AG09309 (cell line): ENCODE data around the gene NMT2.

ENCODE experiments used
- DNase-seq: peaks from one replicate; pipeline ENCODE4 v3.0.0-alpha.2; 2010; ENCODE audit warnings: low read depth
- H3K4me3 ChIP-seq: 2 replicates; pipeline ENCODE4 v1.5.1; 2011; ENCODE audit warnings: mild to moderate bottlenecking, low read depth, low read length, moderate library complexity; ENCODE audit not compliant: control insufficient read depth
- TF ChIP-seq, protein P1 (sequence below): IDR thresholded peaks from 2 replicates; pipeline ENCODE4 v1.5.1; 2011; ENCODE audit warnings: mild to moderate bottlenecking, low read depth, low read length, inconsistent platforms; ENCODE audit not compliant: insufficient read depth, control insufficient read depth; ENCODE audit errors: missing control alignments

Gene NMT2

DNA sequence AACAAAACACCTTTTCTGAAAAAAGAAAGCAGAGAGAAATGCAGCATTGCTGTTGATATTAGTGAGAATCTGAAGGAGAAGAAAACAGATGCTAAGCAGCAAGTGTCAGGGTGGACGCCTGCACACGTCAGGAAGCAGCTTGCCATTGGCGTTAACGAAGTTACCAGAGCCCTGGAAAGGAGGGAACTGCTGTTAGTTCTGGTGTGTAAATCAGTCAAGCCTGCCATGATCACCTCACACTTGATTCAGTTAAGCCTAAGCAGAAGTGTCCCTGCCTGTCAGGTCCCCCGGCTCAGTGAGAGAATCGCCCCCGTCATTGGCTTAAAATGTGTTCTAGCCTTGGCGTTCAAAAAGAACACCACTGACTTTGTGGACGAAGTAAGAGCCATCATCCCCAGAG, 65.0 kb downstream of the NMT2 start:
- H3K4me3 ChIP-seq = no peak overlapping the region
- TF ChIP-seq, protein P1, sequence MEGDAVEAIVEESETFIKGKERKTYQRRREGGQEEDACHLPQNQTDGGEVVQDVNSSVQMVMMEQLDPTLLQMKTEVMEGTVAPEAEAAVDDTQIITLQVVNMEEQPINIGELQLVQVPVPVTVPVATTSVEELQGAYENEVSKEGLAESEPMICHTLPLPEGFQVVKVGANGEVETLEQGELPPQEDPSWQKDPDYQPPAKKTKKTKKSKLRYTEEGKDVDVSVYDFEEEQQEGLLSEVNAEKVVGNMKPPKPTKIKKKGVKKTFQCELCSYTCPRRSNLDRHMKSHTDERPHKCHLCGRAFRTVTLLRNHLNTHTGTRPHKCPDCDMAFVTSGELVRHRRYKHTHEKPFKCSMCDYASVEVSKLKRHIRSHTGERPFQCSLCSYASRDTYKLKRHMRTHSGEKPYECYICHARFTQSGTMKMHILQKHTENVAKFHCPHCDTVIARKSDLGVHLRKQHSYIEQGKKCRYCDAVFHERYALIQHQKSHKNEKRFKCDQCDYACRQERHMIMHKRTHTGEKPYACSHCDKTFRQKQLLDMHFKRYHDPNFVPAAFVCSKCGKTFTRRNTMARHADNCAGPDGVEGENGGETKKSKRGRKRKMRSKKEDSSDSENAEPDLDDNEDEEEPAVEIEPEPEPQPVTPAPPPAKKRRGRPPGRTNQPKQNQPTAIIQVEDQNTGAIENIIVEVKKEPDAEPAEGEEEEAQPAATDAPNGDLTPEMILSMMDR = no peak
- no peak for DNase-seq

- DNase-seq = no peak
- TF ChIP-seq, protein P1 = no peak
- no peak overlapping the region for H3K4me3 ChIP-seq
Observed at GRCh38 chr10:15099886-15100285, 68.6 kb downstream of the NMT2 start.

DNA sequence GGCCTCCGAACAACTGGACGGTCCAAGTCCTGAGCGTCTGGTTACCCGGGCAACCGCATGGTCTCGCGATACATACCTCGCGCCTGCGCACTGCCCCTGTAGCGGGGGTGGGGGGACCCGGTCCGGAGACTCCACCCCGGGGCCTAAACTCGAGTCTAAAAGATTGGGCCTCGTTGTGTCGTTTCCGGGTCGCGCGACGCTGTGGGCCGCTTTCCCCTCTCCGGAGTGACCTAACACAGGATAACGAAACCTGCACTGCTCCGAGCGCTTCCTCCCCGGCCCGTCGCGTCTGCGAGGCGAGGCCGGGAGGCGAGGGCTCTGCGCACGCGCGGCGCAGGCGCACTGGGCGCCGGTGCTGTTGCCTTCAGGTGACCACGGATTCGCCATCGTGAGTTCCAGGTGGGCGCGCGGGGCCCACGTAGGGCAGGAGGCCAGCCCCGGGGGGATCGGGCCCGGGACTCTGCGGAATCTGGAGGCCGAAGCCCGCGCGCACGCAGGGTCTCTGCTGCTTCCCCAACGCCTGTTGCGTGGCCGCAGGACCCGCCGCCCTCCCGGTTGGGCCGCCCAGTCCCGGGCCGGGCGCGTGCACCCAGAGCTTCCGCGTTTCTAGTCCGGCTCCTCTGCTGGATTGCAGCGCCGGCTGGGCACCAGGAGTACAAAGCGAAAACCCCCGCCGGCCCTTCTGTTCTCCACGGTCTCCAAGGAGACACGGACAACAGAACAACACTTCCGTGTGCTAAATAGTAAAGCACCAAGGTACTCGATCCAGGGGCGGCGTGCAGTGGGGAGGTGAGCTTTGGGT, 71.3 kb downstream of the NMT2 start, which contains the start of gene RPP38:
TSS of gene RPP38 (plus strand) at position 345 of the 802 bp plus-strand sequence. CDS start 5,960 bp downstream, outside the sequence.
- TF ChIP-seq, protein P1 = no peak
- DNase-seq = peak; percentile 79
- peak within 1 kb of the TSS; percentile 61 for H3K4me3 ChIP-seq

DNA sequence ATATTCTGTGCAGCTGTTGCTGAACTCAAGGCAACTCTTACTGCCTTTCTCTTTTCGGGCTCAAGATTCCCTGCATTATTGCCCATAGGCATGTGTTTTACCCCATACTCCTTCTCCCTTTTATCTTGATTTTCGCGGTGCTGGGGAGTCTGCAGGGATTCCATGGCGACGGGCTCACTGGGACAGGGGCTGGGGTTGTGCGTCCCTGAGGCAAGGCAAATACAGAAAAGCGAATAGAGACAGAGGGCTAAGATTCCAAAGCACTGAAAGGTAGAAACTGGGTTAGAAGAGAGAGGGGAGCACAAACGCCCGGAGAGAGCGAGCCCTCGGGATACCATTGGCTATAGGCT, 71.9 kb downstream of the NMT2 start:
- DNase-seq = no peak
- TF ChIP-seq, protein P1 = no peak
- H3K4me3 ChIP-seq = peak overlapping the region; percentile 61

DNA sequence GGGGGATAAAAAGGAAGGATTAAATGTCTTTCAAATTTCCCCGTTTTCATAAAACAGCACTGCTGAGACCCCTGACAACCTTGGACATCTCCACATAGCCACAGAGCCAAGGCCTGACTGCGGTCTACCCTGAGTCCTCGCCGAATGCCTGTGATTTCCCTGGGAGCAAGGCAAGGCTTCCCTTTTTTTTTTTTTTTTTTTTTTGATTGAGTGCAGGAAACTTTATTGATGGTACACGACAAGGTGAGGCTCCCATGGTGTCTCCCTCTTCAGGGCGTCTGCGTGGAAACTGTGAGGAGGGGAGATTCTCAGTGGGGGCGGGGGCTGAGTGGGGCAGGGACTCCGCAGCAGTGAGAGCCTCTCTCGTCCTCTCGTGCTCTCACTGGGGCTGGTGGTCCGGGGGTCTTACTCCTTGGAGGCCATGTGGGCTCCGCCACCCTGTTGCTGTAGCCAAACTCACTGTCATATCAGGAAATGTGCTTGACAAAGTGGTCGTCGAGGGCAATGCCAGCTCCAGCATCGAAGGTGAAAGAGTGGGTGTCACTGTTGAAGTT, 75.6 kb downstream of the NMT2 start:
- H3K4me3 ChIP-seq = no peak overlapping the region
- DNase-seq = no peak
- TF ChIP-seq, protein P1 = no peak

DNA sequence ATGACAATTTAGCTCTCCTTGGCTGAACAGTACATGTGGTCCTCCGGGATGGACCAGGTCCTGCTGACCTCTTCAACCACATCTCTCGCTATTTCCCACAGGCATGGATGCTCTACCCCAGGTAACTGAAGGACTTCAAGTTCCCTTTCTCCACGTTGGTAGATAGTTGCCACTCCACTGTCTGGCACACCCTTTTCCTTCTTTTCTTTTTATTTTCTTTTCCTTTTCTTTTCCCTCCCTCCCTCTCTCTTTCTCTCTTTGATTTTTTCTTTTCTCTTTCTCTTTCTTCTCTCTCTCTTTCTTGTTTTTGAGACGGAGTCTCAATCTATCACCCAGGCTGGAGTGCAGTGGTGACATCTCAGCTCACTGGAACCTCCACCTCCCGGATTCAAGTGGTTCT, 77.1 kb downstream of the NMT2 start:
- no peak overlapping the region for H3K4me3 ChIP-seq
- TF ChIP-seq, protein P1 = no peak

More for the DNA sequence above, 77.1 kb downstream of the NMT2 start:
- DNase-seq = no peak
